Measurements from ENCODE around the gene LCN1.

LCN1 gene

GRCh38 chr9:135520916-135521607 lies at the start of gene LCN1:
TSS of gene LCN1 (plus strand) at chr9:135521440. CDS start at chr9:135521498, 58 bp downstream.
- Histone ChIP-seq H3K36me3 (ENCODE audit: control insufficient read depth, low read depth, low read length) (no peaks in the 10 kb centered on the region), H3K9me3 (ENCODE audit: control insufficient read depth, low read depth, low read length) (no peaks in the 10 kb centered on the region), H3K27ac (ENCODE audit: low read length) (no peak within 1 kb of the TSS), H3K4me1 (ENCODE audit: control insufficient read depth, low read depth, low read length) (no peaks in the 10 kb centered on the region), H3K9ac (ENCODE audit: low read length) (no peak within 1 kb of the TSS), H3K27me3 (ENCODE audit: control insufficient read depth, insufficient read depth, low read length) (no peaks in the 10 kb centered on the region), H3K4me3 (ENCODE audit: low read length) (no peak within 1 kb of the TSS)

GRCh38 chr9:135471791-135472640 lies 49.2 kb upstream of the LCN1 start:
- Histone ChIP-seq H3K4me1 (ENCODE audit: control insufficient read depth, low read depth, low read length) (no peaks in the 10 kb centered on the region), H3K4me3 (ENCODE audit: low read length) (no peak overlapping the region), H3K27ac (ENCODE audit: low read length) (no peak overlapping the region), H3K36me3 (ENCODE audit: control insufficient read depth, low read depth, low read length) (no peaks in the 10 kb centered on the region), H3K9ac (ENCODE audit: low read length) (no peak overlapping the region), H3K27me3 (ENCODE audit: control insufficient read depth, insufficient read depth, low read length) (no peaks in the 10 kb centered on the region), H3K9me3 (ENCODE audit: control insufficient read depth, low read depth, low read length) (no peaks in the 10 kb centered on the region)

- Histone ChIP-seq H3K36me3 (ENCODE audit: control insufficient read depth, low read depth, low read length) (no peaks in the 10 kb centered on the region), H3K4me3 (ENCODE audit: low read length) (no peak overlapping the region), H3K27me3 (ENCODE audit: control insufficient read depth, insufficient read depth, low read length) (no peaks in the 10 kb centered on the region), H3K9ac (ENCODE audit: low read length) (no peak overlapping the region), H3K27ac (ENCODE audit: low read length) (no peak overlapping the region), H3K4me1 (ENCODE audit: control insufficient read depth, low read depth, low read length) (no peaks in the 10 kb centered on the region), H3K9me3 (ENCODE audit: control insufficient read depth, low read depth, low read length) (no peaks in the 10 kb centered on the region)
Observed at GRCh38 chr9:135473972-135474543, 47.2 kb upstream of the LCN1 start.

DNA sequence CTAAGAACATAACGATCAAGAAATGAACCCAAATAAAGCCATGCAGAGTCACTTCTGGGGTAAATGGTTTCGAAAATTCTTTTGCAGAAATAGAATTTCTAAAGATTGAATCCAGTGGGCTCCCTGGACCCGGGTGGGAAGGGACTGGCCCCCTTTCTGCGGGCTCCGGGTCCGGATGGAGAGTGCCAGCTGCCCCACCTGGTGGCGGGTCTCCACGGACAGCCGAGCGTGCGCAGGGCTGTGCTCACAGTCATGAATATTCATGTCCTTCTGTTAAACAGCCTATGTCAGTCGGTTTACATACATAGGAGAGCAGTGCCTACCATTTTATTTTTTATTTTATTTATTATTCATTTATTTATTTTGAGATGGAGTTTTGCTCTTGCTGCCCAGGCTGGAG lies 46.3 kb upstream of the LCN1 start:
- Histone ChIP-seq H3K9me3 (ENCODE audit: control insufficient read depth, low read depth, low read length) (no peaks in the 10 kb centered on the region), H3K27ac (ENCODE audit: low read length) (no peak overlapping the region), H3K4me3 (ENCODE audit: low read length) (no peak overlapping the region), H3K36me3 (ENCODE audit: control insufficient read depth, low read depth, low read length) (no peaks in the 10 kb centered on the region), H3K4me1 (ENCODE audit: control insufficient read depth, low read depth, low read length) (no peaks in the 10 kb centered on the region), H3K27me3 (ENCODE audit: control insufficient read depth, insufficient read depth, low read length) (no peaks in the 10 kb centered on the region), H3K9ac (ENCODE audit: low read length) (no peak overlapping the region)

DNA sequence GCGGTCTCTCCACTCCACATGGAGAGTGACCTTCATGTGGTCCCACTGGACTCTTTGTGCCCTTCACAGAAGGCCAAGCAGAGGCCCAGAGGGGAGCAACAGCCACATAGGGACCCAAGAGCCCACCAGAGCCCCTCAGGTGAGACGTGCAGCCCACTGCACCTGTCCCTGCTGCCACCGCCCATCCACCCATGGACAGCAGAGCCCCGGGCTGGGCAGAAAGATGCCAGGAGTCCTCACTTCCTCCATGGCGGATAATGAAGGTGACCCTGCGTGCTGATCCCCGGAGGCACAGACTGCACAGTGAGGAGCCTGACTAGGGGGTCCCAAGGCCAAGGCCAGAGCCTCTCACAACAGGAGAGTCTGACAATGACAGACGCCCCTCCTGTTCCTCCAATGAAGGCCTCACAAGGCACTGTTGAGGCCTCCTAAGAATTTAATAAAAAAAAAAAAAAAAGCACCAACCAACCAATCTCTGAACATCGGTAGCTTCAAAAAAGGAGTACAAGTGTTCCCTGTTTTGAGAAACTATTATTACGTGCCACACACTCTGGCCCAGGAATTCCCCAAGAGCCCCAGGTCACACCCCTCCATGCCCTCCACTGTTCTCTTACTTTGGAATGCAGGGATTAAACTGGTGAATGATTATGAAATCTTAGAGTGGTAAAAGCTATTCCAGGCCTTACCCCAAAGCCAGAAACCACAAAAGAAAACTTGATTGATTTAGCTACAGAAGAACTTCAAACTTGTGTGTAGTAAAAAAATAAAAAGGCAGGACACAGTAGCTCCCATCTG lies 44.5 kb upstream of the LCN1 start:
- H3K27me3 ChIP-seq (ENCODE audit: control insufficient read depth, insufficient read depth, low read length) = no peaks in the 10 kb centered on the region
- no peak overlapping the region for H3K9ac ChIP-seq (ENCODE audit: low read length)
- no peak overlapping the region for H3K4me3 ChIP-seq (ENCODE audit: low read length)
- no peaks in the 10 kb centered on the region for H3K4me1 ChIP-seq (ENCODE audit: control insufficient read depth, low read depth, low read length)
- H3K27ac ChIP-seq (ENCODE audit: low read length) = no peak overlapping the region
- no peaks in the 10 kb centered on the region for H3K9me3 ChIP-seq (ENCODE audit: control insufficient read depth, low read depth, low read length)
- H3K36me3 ChIP-seq (ENCODE audit: control insufficient read depth, low read depth, low read length) = no peaks in the 10 kb centered on the region

DNA sequence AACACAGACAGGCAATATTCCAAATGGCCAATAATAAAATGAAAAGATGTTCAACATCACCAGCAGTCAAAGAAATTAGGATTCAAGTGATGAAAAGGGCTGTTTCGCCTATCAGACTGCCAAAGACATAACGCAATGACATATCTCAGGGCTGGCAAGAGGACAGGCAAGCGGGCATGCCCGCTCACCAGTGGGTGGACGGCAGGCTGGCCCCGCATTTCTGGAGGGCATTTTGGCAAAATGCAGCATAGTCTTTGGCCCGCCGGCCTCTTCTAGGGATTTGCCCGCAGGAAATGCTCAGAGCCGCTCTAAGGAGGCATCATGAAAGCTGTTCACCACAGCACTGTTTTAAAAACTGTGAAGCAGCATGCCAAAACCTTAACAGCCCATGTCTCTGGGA lies 43.0 kb upstream of the LCN1 start:
- Histone ChIP-seq H3K4me3 (ENCODE audit: low read length) (no peak overlapping the region), H3K4me1 (ENCODE audit: control insufficient read depth, low read depth, low read length) (no peaks in the 10 kb centered on the region), H3K9me3 (ENCODE audit: control insufficient read depth, low read depth, low read length) (no peaks in the 10 kb centered on the region), H3K27me3 (ENCODE audit: control insufficient read depth, insufficient read depth, low read length) (no peaks in the 10 kb centered on the region), H3K27ac (ENCODE audit: low read length) (no peak overlapping the region), H3K9ac (ENCODE audit: low read length) (no peak overlapping the region), H3K36me3 (ENCODE audit: control insufficient read depth, low read depth, low read length) (peaks cover 2% of the 10 kb centered on the region)

DNA sequence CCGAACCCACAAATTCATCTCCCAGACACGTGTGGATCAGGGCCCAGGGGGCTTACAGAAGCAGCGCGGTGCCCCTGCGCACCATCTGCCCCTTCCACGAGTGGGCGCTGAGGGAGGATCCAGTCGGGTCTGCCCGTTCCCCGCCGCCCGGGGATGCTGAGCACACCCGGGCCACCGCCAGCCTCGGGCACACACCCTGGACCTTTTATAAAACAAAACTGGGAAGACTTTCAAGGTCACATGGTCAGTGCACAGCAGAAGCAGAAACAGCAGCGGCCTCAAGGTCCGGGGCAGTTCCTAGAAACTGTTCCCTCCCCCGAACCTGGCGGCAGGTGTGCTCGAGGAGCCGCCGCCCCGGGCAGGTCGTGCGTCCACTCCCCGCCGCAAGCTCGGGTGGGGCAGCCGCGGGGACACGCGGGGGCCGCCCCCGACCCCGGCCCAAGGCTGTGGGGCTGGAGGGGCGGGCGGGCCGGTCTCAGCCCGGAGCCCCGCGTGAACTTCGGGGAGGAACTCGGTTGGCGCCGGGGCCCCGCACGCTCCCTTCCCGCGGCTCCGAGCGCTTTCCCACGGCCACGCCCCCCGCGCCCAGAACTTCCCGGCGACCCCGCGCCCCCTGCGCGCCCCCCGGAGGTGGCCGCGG lies 42.3 kb upstream of the LCN1 start:
- Histone ChIP-seq H3K9ac (ENCODE audit: low read length) (no peak overlapping the region), H3K36me3 (ENCODE audit: control insufficient read depth, low read depth, low read length) (peaks cover 9% of the 10 kb centered on the region), H3K9me3 (ENCODE audit: control insufficient read depth, low read depth, low read length) (no peaks in the 10 kb centered on the region), H3K27me3 (ENCODE audit: control insufficient read depth, insufficient read depth, low read length) (no peaks in the 10 kb centered on the region), H3K4me1 (ENCODE audit: control insufficient read depth, low read depth, low read length) (no peaks in the 10 kb centered on the region), H3K27ac (ENCODE audit: low read length) (no peak overlapping the region), H3K4me3 (ENCODE audit: low read length) (peak overlapping the region; percentile 50)

DNA sequence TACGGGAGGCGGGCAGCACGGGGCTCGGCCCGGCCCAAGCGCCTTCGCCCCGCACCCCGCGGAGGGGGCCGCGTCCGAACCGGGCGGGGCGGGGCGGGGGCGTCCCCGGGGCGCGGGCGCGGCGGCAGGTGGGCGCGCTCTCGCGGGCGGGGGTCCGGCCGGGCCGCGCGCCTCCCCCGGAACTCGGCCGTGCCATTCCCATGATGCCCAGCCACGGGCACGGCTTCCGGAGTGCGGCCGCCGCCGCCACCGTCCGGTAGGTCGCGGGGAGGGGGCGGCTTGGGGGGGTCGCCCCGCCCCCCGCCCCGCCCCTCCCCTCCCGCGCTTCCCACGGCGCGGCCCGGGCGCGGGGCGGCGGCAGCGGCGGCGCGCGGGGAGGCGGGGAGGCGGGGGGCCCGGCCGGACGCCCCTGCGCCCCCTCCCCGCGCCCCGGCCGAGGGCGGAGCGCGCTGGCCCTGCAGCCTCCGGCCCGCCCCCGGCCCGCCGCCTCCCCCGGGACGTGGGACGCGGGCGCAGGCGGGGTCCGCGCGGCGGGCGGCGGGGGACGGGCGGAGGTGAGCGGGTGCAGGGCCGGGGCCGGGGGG lies 41.7 kb upstream of the LCN1 start, which contains the start of gene PPP1R26:
Gene PPP1R26 (plus strand): TSS at position 314 of the 584 bp plus-strand sequence. CDS start 4,729 bp downstream, outside the sequence.
- H3K27me3 ChIP-seq (ENCODE audit: control insufficient read depth, insufficient read depth, low read length) = no peaks in the 10 kb centered on the region
- H3K36me3 ChIP-seq (ENCODE audit: control insufficient read depth, low read depth, low read length) = peaks cover 15% of the 10 kb centered on the region
- H3K4me3 ChIP-seq (ENCODE audit: low read length) = peak within 1 kb of the TSS; percentile 79
- H3K9ac ChIP-seq (ENCODE audit: low read length) = peak within 1 kb of the TSS; percentile 48
- no peaks in the 10 kb centered on the region for H3K4me1 ChIP-seq (ENCODE audit: control insufficient read depth, low read depth, low read length)
- H3K27ac ChIP-seq (ENCODE audit: low read length) = no peak within 1 kb of the TSS
- H3K9me3 ChIP-seq (ENCODE audit: control insufficient read depth, low read depth, low read length) = no peaks in the 10 kb centered on the region

DNA sequence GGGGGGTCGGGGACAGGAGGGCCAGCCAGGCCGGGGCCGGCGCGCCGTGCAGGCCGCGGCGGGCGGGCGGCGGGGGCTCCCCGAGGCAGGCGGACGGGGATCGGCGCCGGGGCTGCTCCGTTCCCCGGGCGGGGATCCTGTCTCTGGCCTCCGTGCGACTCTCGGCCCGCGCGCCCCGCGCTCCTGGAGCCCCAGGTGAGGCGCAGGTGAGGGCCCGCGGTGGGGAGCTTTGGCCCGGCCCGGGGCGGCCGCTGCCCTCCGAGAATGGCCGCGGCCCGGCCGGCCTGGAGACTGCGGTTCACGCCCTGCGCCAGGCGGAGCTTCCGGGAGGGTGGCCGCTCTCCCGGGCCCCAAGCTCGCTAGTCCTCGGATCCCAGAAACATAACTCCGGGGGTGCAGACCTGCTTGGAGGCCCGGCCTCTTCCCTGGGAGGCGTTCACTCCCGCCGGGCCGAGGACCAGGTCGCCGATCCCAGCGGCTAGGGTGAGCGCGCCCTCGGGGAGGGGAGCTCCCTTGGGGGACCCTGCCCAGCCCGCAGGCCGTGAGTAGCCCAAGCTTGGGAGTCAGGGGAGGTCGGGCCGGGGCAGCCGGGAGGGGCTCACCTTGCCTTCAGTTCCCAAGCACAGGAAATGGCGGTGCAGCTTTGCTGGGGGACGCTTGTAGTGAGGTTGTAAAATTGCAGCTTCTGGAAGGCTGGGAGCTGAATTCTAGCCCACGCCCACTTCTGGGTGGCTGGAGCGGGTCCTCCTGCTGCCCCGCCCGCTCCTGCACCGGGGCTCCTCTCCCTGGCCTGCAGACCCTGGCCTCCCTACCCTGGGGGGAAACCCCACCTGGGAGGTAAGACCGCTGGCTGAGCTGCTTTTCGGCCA lies 40.9 kb upstream of the LCN1 start:
- Histone ChIP-seq H3K4me3 (ENCODE audit: low read length) (peak overlapping the region; percentile 79), H3K36me3 (ENCODE audit: control insufficient read depth, low read depth, low read length) (peaks cover 23% of the 10 kb centered on the region), H3K27me3 (ENCODE audit: control insufficient read depth, insufficient read depth, low read length) (no peaks in the 10 kb centered on the region), H3K9me3 (ENCODE audit: control insufficient read depth, low read depth, low read length) (no peaks in the 10 kb centered on the region), H3K4me1 (ENCODE audit: control insufficient read depth, low read depth, low read length) (no peaks in the 10 kb centered on the region), H3K27ac (ENCODE audit: low read length) (no peak overlapping the region), H3K9ac (ENCODE audit: low read length) (peak overlapping the region; percentile 48)

GRCh38 chr9:135480940-135481310 lies 40.3 kb upstream of the LCN1 start:
- Histone ChIP-seq H3K27me3 (ENCODE audit: control insufficient read depth, insufficient read depth, low read length) (no peaks in the 10 kb centered on the region), H3K4me3 (ENCODE audit: low read length) (peak overlapping the region; percentile 79), H3K9ac (ENCODE audit: low read length) (peak overlapping the region; percentile 48), H3K27ac (ENCODE audit: low read length) (no peak overlapping the region), H3K4me1 (ENCODE audit: control insufficient read depth, low read depth, low read length) (no peaks in the 10 kb centered on the region), H3K36me3 (ENCODE audit: control insufficient read depth, low read depth, low read length) (peaks cover 29% of the 10 kb centered on the region), H3K9me3 (ENCODE audit: control insufficient read depth, low read depth, low read length) (no peaks in the 10 kb centered on the region)
